ENCODE data around the gene ERCC6.

DNA sequence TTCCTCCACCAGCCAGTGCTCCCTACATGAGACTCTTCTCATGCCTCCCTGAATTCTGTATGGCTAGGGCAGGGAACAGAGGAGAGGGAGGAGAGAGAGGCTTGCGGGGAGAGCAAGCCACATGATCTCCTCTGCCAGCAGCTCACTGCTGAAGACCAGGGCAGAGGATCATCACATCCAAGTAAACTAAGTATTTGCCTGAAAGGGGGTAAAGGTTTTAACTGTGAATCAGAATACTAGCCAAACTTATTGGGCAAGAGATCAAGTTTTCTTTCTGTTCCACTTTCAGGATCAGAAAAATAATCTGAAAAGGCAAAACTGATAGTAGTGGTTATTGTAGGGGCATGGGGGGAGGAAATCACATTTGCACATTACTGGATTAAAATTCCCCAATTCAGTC lies 17.8 kb upstream of the ERCC6 start:
- TF ChIP-seq POLR2A (IDR thresholded peaks at IDR 0.05; ENCODE audit: extremely low read depth, insufficient read length) (no peak), MYC (IDR thresholded peaks at IDR 0.05; ENCODE audit: low read depth, low read length) (no peak)
- TF ChIP-seq, protein P1, sequence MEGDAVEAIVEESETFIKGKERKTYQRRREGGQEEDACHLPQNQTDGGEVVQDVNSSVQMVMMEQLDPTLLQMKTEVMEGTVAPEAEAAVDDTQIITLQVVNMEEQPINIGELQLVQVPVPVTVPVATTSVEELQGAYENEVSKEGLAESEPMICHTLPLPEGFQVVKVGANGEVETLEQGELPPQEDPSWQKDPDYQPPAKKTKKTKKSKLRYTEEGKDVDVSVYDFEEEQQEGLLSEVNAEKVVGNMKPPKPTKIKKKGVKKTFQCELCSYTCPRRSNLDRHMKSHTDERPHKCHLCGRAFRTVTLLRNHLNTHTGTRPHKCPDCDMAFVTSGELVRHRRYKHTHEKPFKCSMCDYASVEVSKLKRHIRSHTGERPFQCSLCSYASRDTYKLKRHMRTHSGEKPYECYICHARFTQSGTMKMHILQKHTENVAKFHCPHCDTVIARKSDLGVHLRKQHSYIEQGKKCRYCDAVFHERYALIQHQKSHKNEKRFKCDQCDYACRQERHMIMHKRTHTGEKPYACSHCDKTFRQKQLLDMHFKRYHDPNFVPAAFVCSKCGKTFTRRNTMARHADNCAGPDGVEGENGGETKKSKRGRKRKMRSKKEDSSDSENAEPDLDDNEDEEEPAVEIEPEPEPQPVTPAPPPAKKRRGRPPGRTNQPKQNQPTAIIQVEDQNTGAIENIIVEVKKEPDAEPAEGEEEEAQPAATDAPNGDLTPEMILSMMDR (IDR thresholded peaks at IDR 0.05; ENCODE audit: low read depth, low read length) = no peak
- TF ChIP-seq, protein P2, sequence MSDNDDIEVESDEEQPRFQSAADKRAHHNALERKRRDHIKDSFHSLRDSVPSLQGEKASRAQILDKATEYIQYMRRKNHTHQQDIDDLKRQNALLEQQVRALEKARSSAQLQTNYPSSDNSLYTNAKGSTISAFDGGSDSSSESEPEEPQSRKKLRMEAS (IDR thresholded peaks at IDR 0.05; ENCODE audit: low read depth, low read length) = no peak
